Measurements from ENCODE around the gene GTF2E1.

DNA sequence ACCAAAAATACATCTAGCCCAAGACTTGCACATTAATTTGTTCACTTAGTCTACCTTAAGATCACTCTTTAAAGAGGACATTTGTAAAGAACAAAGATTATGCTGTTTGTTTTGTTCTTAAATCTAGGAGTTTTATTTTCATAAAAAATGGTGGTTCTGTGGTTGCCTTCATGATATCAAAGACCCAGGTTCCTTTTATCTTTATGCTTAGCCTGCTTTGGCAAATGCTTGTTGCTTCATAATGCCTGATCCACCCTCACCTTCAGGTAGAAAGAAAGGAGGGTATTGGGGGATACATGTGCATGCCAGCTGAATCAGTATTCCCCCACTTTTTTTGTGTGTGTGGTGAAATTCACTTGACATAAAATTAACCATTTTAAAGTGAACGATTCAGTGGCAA, 48.5 kb downstream of the GTF2E1 start:
- TF ChIP-seq CTCF (IDR thresholded peaks at IDR 0.05 in 8 of 11, conservative IDR thresholded peaks at IDR 0.05 in 3 of 11), result no peak
- TF ChIP-seq POLR2A (IDR thresholded peaks at IDR 0.05), result no peak

All from spleen (tissue), 7 donors.